IPS DF 4.7 (cell line): ENCODE data around the gene SDK2.

Experiments used
- DNase-seq: peaks from one replicate; pipeline ENCODE4 v3.0.0-alpha.2; 2013; ENCODE audit warnings: low spot score; ENCODE audit errors: extremely low read depth

The SDK2 gene, protein sequence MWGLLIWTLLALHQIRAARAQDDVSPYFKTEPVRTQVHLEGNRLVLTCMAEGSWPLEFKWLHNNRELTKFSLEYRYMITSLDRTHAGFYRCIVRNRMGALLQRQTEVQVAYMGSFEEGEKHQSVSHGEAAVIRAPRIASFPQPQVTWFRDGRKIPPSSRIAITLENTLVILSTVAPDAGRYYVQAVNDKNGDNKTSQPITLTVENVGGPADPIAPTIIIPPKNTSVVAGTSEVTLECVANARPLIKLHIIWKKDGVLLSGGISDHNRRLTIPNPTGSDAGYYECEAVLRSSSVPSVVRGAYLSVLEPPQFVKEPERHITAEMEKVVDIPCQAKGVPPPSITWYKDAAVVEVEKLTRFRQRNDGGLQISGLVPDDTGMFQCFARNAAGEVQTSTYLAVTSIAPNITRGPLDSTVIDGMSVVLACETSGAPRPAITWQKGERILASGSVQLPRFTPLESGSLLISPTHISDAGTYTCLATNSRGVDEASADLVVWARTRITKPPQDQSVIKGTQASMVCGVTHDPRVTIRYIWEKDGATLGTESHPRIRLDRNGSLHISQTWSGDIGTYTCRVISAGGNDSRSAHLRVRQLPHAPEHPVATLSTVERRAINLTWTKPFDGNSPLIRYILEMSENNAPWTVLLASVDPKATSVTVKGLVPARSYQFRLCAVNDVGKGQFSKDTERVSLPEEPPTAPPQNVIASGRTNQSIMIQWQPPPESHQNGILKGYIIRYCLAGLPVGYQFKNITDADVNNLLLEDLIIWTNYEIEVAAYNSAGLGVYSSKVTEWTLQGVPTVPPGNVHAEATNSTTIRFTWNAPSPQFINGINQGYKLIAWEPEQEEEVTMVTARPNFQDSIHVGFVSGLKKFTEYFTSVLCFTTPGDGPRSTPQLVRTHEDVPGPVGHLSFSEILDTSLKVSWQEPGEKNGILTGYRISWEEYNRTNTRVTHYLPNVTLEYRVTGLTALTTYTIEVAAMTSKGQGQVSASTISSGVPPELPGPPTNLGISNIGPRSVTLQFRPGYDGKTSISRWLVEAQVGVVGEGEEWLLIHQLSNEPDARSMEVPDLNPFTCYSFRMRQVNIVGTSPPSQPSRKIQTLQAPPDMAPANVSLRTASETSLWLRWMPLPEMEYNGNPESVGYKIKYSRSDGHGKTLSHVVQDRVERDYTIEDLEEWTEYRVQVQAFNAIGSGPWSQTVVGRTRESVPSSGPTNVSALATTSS (N-terminal part only)

DNA sequence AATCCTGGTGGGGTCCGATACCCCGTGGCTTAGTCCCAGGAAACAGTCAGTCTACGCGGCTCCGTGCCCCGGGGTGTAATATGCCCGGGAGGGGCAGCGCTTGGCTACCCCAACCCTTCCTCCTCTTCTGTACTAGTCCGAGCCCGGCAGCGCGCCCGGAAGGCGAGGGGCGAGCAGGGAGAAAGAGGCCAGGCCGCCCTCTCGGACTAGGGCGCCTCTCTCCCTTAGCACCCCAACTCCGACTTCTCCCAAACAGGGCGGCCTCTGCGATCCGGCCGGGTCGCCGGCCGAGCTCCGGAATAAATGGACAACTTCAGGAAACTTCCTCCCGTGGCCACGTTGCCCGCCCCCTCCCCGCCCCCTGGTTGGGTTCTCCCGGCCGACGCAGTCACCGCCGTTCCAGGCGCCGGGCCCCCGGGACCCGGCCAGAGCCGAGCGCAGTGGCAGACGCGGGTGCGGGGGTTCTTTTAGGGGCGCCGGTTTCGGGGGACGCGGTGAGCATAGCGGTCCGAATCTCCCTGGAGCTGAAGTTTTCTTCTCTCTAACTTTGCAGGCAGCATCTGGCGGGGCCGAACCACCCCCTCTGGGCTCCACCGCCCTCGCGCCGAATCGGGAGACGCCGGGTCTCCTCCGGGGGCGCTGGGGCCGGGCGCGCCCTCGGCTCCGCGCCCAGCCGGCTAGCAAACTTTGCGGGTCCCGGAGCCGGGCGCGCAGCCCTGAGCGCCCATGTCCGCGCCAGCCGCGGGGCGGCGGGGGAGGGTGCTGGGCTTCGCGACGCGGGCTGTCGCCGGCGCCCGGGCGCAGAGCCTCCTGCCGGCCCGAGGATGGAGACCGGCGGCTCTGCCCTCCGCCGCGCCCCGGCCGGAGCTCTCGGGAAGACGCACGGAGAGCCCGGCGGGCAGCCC lies at the start of gene SDK2:
Gene SDK2, minus strand, starts transcription at position 301 of the 905 bp plus-strand sequence. CDS start 357 bp downstream, outside the sequence.
- no peak for DNase-seq

- DNase-seq: no peak
Measured at GRCh38 chr17:73693071-73693470, 48.8 kb upstream of the SDK2 start.

DNA sequence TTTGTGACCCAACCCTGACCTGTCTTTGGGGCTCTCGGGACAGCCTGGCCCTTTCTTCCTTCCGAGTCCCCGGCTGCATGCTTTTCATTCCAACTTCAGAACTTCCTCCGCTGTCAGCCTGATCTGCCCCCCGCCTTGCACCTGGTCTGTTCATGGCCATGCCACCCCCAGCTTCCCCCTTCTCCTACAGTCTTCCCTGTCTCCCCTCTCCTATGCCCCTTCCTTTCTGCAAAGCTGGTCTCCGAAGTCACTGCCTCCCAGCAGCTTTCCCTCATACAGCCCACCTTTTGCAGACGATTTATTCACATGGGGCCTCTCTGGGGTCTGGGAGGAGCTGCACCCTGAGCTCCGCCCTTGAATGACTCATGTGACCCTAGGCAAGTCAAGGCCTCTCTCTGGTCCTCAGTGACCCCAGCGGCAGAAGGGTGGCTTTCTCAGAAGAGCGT lies 47.1 kb upstream of the SDK2 start:
- DNase-seq: no peak

DNA sequence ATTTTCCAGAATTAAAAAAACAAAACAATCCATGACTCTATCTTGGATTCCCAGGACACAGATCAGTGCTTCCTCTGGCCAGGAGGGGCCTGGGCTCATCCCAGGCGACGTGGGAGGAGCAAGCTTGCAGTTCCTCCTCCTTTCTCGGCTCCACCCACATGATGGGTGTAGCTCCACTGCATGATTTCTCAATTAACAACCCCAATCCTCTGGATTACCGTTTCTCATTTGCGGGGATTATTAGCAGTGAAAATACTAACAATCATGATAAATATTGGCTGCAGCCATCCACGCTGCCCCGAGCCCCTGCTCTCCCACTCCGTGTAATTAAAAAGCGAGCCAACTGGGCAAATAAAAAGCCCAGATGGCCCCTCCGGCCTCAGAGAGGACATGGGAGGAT lies 46.4 kb upstream of the SDK2 start:
- DNase-seq: no peak

- DNase-seq: no peak
Measured at GRCh38 chr17:73689596-73690275, 45.5 kb upstream of the SDK2 start.

DNA sequence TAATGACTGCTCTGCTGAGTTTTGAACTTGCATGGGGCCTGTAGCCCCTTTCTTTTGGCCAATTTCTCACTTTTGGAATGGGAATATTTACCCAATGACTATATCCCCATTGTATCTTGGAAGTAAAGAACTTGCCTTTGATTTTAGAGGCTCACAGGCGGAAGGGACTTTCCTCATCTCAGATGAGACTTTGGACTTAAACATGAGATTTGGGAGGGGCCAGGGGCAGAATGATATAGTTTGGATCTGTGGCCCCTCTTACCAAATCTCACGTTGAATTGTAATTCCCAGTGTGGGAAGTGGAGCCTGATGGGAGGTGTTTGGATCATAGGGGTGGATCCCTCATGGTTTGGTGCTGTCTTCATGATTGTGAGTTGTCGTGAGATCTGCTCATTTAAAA lies 42.7 kb upstream of the SDK2 start:
- no peak for DNase-seq

DNA sequence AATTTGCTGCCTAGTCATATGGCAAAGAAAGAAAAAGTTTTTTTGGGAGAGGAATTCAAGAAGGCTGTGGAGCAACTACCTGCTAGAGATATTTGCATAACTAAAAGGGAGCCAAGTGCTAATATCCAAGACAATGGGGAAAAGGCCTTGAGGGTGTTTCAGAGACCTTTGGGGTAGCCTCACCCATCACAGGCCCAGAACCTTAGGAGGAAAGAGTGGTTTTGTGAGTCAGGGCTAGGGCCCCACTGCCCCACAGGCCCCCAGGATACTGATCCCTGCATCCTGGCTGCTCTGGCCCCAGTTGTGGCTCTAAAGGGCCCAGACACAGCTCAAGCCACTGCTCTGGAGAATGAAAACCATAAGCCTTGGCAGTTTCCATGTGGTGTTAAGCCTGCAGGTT lies 41.9 kb upstream of the SDK2 start:
- no peak for DNase-seq

DNA sequence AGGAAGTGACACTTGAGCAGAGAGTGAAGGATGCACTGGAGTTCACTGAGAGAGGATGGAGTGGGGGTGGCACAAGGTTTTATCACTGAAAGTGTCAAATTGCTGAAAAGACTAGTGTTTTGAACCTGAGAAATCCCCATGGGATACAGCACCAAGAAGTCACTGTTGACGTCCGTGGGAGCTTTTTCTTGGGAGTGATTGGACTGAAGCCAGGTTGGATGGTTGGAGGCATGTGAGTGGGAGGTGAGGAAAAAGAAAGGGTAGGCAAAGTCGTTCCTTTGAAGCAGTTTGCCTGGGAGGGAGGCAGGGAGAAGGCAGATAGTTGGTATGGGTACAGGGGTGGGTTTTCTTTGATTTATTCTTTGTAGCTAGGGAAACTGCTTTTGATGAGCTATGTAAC lies 39.9 kb upstream of the SDK2 start:
- DNase-seq: no peak

DNA sequence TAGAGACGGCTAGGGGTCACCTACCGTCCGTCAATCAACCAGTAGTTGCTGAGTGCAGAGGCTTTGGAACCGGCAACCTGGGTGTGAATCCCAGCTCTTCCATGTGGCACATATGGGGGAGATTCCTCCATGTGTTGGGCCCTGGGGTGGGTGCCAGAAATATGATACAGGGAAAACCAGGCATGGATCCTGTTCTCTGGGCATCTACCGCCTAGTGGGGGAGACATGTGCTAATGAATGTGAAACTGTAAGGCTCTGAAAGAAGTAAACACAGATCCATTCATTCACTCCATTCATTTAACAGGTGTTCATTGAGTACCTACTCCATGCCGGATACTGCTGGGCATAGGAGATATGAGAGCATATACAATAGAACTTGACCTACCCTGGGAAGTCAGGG lies 39.5 kb upstream of the SDK2 start:
- DNase-seq: no peak

DNA sequence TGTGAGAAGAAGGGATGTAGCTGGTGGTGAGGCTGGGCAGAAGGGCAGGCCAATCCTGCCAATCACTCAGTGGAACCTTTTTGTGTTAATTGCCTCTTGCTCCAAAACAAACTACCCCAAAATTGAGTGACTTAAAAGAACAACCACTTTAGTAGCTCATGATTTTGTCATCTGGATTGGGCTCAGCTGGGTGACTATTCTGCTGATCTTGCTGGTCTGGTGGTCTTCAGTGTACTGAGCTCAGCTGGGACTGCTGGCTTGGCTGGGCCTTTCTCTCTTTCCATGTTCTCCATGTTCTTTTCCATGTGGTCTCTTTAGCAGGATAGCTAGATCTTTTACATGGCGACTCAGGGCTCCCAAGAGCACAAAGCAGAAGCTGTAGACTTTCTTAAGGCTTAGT lies 37.7 kb upstream of the SDK2 start:
- DNase-seq: no peak

DNA sequence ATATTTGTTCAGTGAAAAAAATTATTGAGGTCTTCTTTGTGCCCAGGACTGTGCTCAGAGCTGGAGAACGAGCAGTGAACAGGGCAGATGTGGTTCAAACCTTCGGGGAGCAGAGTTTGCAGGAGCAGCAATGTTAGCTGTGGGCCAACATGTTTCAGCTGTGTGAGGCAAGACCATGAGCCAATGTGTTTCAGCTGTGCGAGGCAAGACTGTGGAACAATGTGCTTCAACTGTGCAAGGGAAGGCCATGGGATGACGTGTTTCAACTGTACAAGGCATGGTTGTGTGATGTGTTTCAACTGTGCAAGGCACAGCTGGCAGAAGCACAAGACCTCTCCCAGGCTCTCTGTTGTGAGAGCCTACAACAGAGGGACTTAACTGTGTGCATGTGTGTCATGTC lies 35.2 kb upstream of the SDK2 start:
- no peak for DNase-seq

DNA sequence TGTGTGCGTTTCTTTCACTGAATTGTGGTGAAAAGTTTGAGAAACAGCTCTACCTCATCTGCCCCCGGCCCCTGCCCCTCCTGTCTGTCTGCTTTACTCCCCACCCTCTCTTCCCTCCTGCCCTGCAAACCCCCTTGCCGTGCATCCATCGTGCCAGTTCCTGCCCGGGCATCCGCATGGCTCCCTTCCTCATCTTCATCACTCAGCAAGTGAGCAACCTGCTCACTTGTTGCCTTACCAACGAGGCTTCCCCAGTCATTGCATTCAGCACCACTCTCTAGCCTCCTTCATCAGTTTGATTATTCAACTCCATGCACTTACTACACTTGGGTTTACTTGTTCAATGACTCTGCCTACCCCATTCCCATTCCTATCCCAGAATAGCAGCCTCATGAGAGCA lies 34.8 kb upstream of the SDK2 start:
- DNase-seq: no peak

GRCh38 chr17:73669771-73670170 lies 25.5 kb upstream of the SDK2 start:
- no peak for DNase-seq

DNA sequence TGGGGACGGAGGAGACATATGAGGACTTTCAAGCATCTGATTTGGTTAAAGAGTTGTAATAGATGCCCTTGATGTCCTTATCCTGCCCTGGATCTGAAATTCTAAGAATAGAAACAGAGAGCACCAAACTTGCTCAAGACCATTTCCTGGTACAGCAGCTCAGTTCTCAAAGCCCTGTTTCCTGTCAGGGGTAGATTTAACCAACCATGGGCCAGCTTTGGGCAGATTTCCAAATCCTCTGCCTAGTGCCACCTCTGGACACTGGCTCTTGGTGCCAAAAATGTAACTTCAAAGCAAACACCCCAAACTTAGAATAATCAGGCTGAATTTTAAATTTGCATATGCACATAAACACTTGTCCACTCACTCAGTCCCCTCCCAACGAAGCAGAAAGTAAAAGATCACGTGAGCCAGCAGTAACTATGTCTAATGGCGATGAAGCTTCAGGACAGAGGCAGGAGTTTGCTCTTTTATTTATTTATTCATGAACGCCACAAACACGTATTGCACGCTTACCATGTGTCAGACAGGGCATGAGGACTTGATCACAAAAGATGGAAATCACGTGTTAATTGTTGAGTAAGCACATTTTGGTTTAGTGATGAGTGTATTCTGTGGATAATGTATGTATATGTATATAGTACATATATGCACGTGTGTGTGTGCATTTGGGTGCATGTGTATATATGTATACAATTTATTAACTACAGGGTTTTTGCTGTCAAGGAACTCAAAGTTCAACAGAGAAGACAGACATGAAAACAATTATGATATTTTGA lies 23.1 kb upstream of the SDK2 start:
- DNase-seq: no peak

DNA sequence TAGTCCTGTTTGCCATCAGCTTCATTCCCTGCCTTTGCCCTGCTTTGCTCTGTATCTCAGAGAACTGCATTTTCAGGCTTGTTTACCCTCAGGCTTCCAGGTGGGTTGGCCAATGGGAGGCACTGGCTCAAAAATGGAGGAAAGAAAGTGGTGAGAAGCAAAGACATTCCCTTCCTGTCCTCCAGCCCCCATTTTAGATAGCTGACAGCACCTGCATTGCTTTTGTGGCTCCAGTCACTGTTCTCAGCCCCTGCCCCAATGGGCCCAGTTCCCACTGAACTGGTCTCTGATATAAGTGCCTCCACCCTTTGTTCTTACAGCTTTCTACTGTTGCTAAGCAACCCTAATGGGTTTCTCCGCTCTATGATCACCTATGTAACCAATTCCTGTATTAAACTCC lies 19.4 kb upstream of the SDK2 start:
- no peak for DNase-seq

- DNase-seq: no peak
Measured at GRCh38 chr17:73660366-73660765, 16.1 kb upstream of the SDK2 start.

- DNase-seq: no peak
Measured at GRCh38 chr17:73658821-73659515, 14.7 kb upstream of the SDK2 start.

DNA sequence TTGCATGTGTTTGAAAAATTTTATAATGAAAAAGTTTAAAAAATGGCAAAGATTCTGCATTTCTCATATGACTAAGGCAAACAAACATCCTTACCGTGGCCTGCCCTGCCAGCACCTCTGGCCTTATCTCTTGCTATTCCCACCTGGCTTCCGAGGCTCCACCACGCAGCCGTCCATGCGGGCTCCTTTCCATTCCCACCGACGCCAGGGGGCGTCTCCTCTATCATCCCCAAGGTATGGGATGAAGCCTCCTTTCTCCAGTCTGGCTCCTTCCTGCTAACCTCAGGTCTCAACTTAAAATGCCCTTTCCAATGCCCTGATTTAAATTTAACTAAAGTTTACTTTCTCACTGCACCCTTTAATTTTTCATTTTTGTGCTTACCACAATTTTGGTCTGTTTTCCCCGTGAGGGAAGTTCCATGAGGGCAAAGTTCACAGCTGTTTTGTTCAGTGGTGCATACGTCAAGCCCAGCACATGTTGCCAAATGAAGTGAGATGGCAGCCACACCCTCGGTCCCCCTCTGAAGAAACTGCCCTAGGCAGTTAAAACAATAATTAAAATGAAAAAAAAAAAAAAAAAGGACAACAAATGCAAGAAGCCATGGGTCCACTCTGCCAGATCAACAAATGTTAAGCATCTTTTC lies 13.3 kb upstream of the SDK2 start:
- DNase-seq: no peak
